IMR-90 (cell line): ENCODE measurements around the gene DHRS13. TPM values are rescaled to one million over a fixed set of nuclear protein-coding genes. Genes with fewer than 3 reads are reported as not detected.

Experiments used
- ATAC-seq: fragments of 200-7000 bp; cut with Tn5 transposase; 2 replicates; pipeline ENCODE4 v1.9.1; 2020; ENCODE audit warnings: low read depth, mild to moderate bottlenecking, moderate library complexity
- BruUV-seq: library from RNA; stranded (reverse); fragments of 400-500 nt; replicated peaks from 2 replicates; lab custom pipeline; 2021; lab: Mats Ljungman, UMichigan
- CTCF ChIA-PET: fragments of 300-600 bp; formaldehyde crosslinking; extraction: SDS; loops from one replicate; lab custom pipeline; 2021; ENCODE audit warnings: antibody characterized with exemption; lab: Yijun Ruan, JAX
- POLR2A ChIA-PET: fragments of 300-600 bp; sonication (Branson Sonifier 250); formaldehyde crosslinking; loops from one replicate; lab custom pipeline; 2022; ENCODE audit warnings: antibody characterized with exemption; ENCODE audit not compliant: unreplicated experiment; lab: Charles Lee
- DNase-seq: peaks from one replicate; pipeline ENCODE4 v3.0.0; 2013
- H2AFZ ChIP-seq: replicated peaks from 2 replicates; pipeline ENCODE3; 2013; ENCODE audit warnings: low read length, mild to moderate bottlenecking; ENCODE audit not compliant: poor library complexity
- H2AK5ac ChIP-seq: 2 replicates; pipeline ENCODE4 v1.6.1; 2013; ENCODE audit warnings: low read depth, low read length, inconsistent platforms
- H2AK9ac ChIP-seq: replicated peaks from 2 replicates; pipeline ENCODE3; 2013; ENCODE audit warnings: mild to moderate bottlenecking, low read depth, low read length, moderate library complexity; ENCODE audit not compliant: poor library complexity
- H2BK120ac ChIP-seq: 2 replicates; pipeline ENCODE4 v1.6.1; 2013; ENCODE audit warnings: low read depth, low read length, inconsistent platforms
- H2BK15ac ChIP-seq: 3 replicates; pipeline ENCODE4 v1.6.1; 2013; ENCODE audit warnings: low read depth, low read length, inconsistent platforms
- H2BK20ac ChIP-seq: 2 replicates; pipeline ENCODE4 v1.6.1; 2013; ENCODE audit warnings: low read depth, mild to moderate bottlenecking, inconsistent platforms, low read length, moderate library complexity
- H2BK5ac ChIP-seq: 2 replicates; pipeline ENCODE4 v1.6.1; 2013; ENCODE audit warnings: mild to moderate bottlenecking, low read depth, low read length, inconsistent platforms; ENCODE audit not compliant: poor library complexity, severe bottlenecking
- H3K14ac ChIP-seq: replicated peaks from 2 replicates; pipeline ENCODE4 v1.6.1; 2013; ENCODE audit warnings: low read depth, low read length, inconsistent platforms
- H3K18ac ChIP-seq: 2 replicates; pipeline ENCODE4 v1.6.1; 2013; ENCODE audit warnings: low read depth, low read length, control low read depth
- H3K23ac ChIP-seq: 2 replicates; pipeline ENCODE4 v1.6.1; 2013; ENCODE audit warnings: low read depth, low read length, inconsistent platforms
- H3K27ac ChIP-seq: 2 replicates; pipeline ENCODE4 v1.5.1; 2013; ENCODE audit warnings: mild to moderate bottlenecking, control low read depth, low read length; ENCODE audit not compliant: insufficient read depth
- H3K27me3 ChIP-seq: 2 replicates; pipeline ENCODE4 v1.6.1; 2013; ENCODE audit warnings: low read length; ENCODE audit not compliant: control insufficient read depth, insufficient read depth
- H3K36me3 ChIP-seq: 2 replicates; pipeline ENCODE4 v1.6.1; 2013; ENCODE audit warnings: low read length, mixed read lengths; ENCODE audit not compliant: control insufficient read depth, insufficient read depth
- H3K4ac ChIP-seq: 2 replicates; pipeline ENCODE4 v1.6.1; 2013; ENCODE audit warnings: low read depth, low read length, inconsistent platforms
- H3K4me1 ChIP-seq: 2 replicates; pipeline ENCODE4 v1.6.1; 2013; ENCODE audit warnings: low read length, mixed read lengths; ENCODE audit not compliant: control insufficient read depth, insufficient read depth
- H3K4me2 ChIP-seq: 2 replicates; pipeline ENCODE4 v1.6.1; 2013; ENCODE audit warnings: low read depth, mild to moderate bottlenecking, control low read depth, low read length, moderate library complexity
- H3K4me3 ChIP-seq: 2 replicates; pipeline ENCODE4 v1.5.1; 2013; ENCODE audit warnings: low read depth, mild to moderate bottlenecking, control low read depth, low read length, moderate library complexity; ENCODE audit not compliant: insufficient read depth
- H3K56ac ChIP-seq: 2 replicates; pipeline ENCODE4 v1.6.1; 2013; ENCODE audit warnings: low read length, inconsistent platforms; ENCODE audit not compliant: insufficient read depth; ENCODE audit errors: extremely low read depth
- H3K79me1 ChIP-seq, 2 experiments: 2 replicates each; pipeline ENCODE4 v1.6.1; 2013; ENCODE audit warnings: low read length in 2 of 2, inconsistent platforms in 1 of 2, low read depth in 1 of 2
- H3K9ac ChIP-seq: 2 replicates; pipeline ENCODE4 v1.6.1; 2013; ENCODE audit warnings: low read depth, low read length, control low read depth
- H3K9me1 ChIP-seq: 2 replicates; pipeline ENCODE4 v1.6.1; 2013; ENCODE audit warnings: low read length, inconsistent platforms; ENCODE audit not compliant: insufficient read depth
- H3K9me3 ChIP-seq: 2 replicates; pipeline ENCODE4 v1.6.1; 2013; ENCODE audit warnings: low read length; ENCODE audit not compliant: control insufficient read depth, insufficient read depth
- H4K20me1 ChIP-seq: 2 replicates; pipeline ENCODE4 v1.6.1; 2013; ENCODE audit warnings: low read length, inconsistent platforms; ENCODE audit not compliant: insufficient read depth
- H4K5ac ChIP-seq: 2 replicates; pipeline ENCODE4 v1.6.1; 2013; ENCODE audit warnings: mild to moderate bottlenecking, low read depth, low read length, control low read depth
- H4K8ac ChIP-seq, 2 experiments: 2 replicates each; pipeline ENCODE4 v1.6.1; 2013; ENCODE audit warnings: low read depth in 2 of 2, low read length in 2 of 2, control low read depth in 1 of 2, inconsistent platforms in 1 of 2
- H4K91ac ChIP-seq: 2 replicates; pipeline ENCODE4 v1.6.1; 2013; ENCODE audit warnings: low read depth, low read length, inconsistent platforms; ENCODE audit not compliant: insufficient read depth
- BHLHE40 ChIP-seq: fragments of 150-350 bp; IDR thresholded peaks from 2 replicates; pipeline ENCODE4 v1.6.1; 2016; ENCODE audit warnings: mild to moderate bottlenecking, low read depth, low read length
- CHD1 ChIP-seq: IDR thresholded peaks from 2 replicates; pipeline ENCODE4 v1.6.1; 2012; ENCODE audit warnings: low read depth, low read length, improper control_type of control experiment
- MAFK ChIP-seq: IDR thresholded peaks from 2 replicates; pipeline ENCODE4 v1.6.1; 2012; ENCODE audit warnings: low read depth, low read length, improper control_type of control experiment
- MAZ ChIP-seq: IDR thresholded peaks from 2 replicates; pipeline ENCODE4 v1.6.1; 2012; ENCODE audit warnings: low read depth, mild to moderate bottlenecking, low read length, improper control_type of control experiment, moderate library complexity, borderline replicate concordance
- MXI1 ChIP-seq: IDR thresholded peaks from 2 replicates; pipeline ENCODE4 v1.6.1; 2012; ENCODE audit warnings: low read depth, mild to moderate bottlenecking, low read length, moderate library complexity, borderline replicate concordance
- NFE2L2 ChIP-seq: fragments of 150-350 bp; IDR thresholded peaks from 2 replicates; pipeline ENCODE4 v1.6.1; 2016; ENCODE audit warnings: low read depth, mild to moderate bottlenecking, low read length
- POLR2A ChIP-seq: IDR thresholded peaks from 2 replicates; pipeline ENCODE4 v1.6.1; 2012; ENCODE audit warnings: mild to moderate bottlenecking, low read depth, low read length
- RAD21 ChIP-seq: IDR thresholded peaks from 2 replicates; pipeline ENCODE4 v1.6.1; 2012; ENCODE audit warnings: low read length, improper control_type of control experiment
- RCOR1 ChIP-seq: IDR thresholded peaks from 2 replicates; pipeline ENCODE4 v1.6.1; 2012; ENCODE audit warnings: mild to moderate bottlenecking, low read length, improper control_type of control experiment; ENCODE audit not compliant: insufficient replicate concordance
- RFX5 ChIP-seq: IDR thresholded peaks from 2 replicates; pipeline ENCODE4 v1.8.0; 2012; ENCODE audit warnings: low read depth, mild to moderate bottlenecking, low read length, moderate library complexity
- SMC3 ChIP-seq: fragments of 150-350 bp; IDR thresholded peaks from 2 replicates; pipeline ENCODE4 v1.6.1; 2016; ENCODE audit warnings: low read depth, mild to moderate bottlenecking, antibody characterized with exemption, low read length, moderate library complexity
- dilution Hi-C: fragments of 300-500 bp; cut with HindIII; formaldehyde crosslinking; loops from one replicate; pipeline ENCODE4 v1.14.3; 2018; ENCODE audit warnings: low sequenced_read_pairs; ENCODE audit not compliant: unreplicated experiment
- in situ Hi-C: fragments of 300-500 bp; cut with MboI; formaldehyde crosslinking; loops from 3 replicates; pipeline ENCODE4 v1.14.3; 2019; ENCODE audit warnings: low sequenced_read_pairs, inconsistent platforms, mixed read lengths
- intact Hi-C: fragments of 100-400 bp; cut with micrococcal nuclease; formaldehyde crosslinking; loops from 2 replicates; pipeline ENCODE4 v1.10.0; 2022
- polyA plus RNA-seq, 3 experiments: library from polyadenylated mRNA; depleted of rRNA; stranded (reverse); fragments of >200 nt; gene quantifications; 2 replicates each; pipeline ENCODE4 v1.2.3, GENCODE V29; 2012; ENCODE audit warnings: low replicate concordance in 1 of 3
- total RNA-seq: library from RNA; depleted of rRNA; stranded (reverse); fragments of >200 nt; gene quantifications from 2 replicates; pipeline ENCODE4 v1.2.3, GENCODE V29; 2012
- TF ChIP-seq, protein P1 (sequence below): fragments of 150-350 bp; IDR thresholded peaks from 2 replicates; pipeline ENCODE4 v1.6.1; 2017; ENCODE audit warnings: mild to moderate bottlenecking, antibody characterized with exemption, low read length, low read depth
- TF ChIP-seq, protein P2 (sequence below): conservative IDR thresholded peaks from 2 replicates; pipeline ENCODE4 v1.5.1; 2012; ENCODE audit warnings: mild to moderate bottlenecking, low read depth, low read length, improper control_type of control experiment
- TF ChIP-seq, protein P3 (sequence below): fragments of 150-350 bp; IDR thresholded peaks from 2 replicates; pipeline ENCODE4 v1.6.1; 2016; ENCODE audit warnings: low read depth, mild to moderate bottlenecking, low read length, moderate library complexity, borderline replicate concordance

Gene DHRS13
- total and polyA plus RNA-seq, 2 of the 4 experiments (the other 2 are of a cell fraction): 2.7 to 3.9 TPM

DNA sequence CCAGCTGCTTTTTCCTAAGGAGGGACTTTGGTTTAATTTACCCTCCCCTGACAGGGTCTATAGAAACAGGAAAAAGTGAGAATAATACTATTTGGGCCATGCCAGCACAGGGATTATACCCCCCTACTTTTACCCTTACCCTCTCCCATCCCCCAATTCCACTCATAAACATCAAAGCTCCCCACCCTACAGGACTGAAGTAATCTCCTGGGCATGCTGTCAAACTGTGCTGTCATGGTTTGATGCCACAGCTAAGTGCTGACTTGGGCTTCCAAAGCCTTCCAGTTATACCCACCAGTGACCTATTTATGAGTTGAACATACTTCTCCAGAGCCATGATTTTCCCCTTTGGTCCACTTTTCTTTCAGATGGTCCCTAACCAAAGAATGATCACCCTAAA, 35.7 kb upstream of the DHRS13 start:
- Histone ChIP-seq H3K9me3 (no peaks in the 10 kb centered on the region), H3K27me3 (no peaks in the 10 kb centered on the region), H3K18ac (no peak overlapping the region), H4K91ac (no peak overlapping the region), H2AK5ac (no peak overlapping the region), H2AK9ac (no peak overlapping the region), H3K56ac (no peak overlapping the region), H3K9me1 (peaks cover 45% of the 10 kb centered on the region), H3K14ac (no peak overlapping the region), H3K4me2 (no peak overlapping the region), H2AFZ (no peak overlapping the region), H3K4me1 (peaks cover 18% of the 10 kb centered on the region), H3K4me3 (no peak overlapping the region), H4K5ac (no peak overlapping the region), H4K20me1 (peaks cover 96% of the 10 kb centered on the region), H2BK15ac (no peak overlapping the region), H4K8ac (no peak overlapping the region), H2BK5ac (no peak overlapping the region), H3K4ac (no peak overlapping the region), H3K79me1 (peaks cover 33 to 90% of the 10 kb centered on the region in 2 experiments), H3K27ac (no peak overlapping the region), H3K9ac (no peak overlapping the region), H2BK120ac (no peak overlapping the region), H2BK20ac (no peak overlapping the region), H3K23ac (peak overlapping the region; percentile 56; the same call in 1 of the 2 replicates), H3K36me3 (peaks cover 13% of the 10 kb centered on the region)
- TF ChIP-seq BHLHE40: no peak
- TF ChIP-seq RCOR1: no peak
- no peak for TF ChIP-seq SMC3
- TF ChIP-seq MXI1: no peak
- TF ChIP-seq, protein P1, sequence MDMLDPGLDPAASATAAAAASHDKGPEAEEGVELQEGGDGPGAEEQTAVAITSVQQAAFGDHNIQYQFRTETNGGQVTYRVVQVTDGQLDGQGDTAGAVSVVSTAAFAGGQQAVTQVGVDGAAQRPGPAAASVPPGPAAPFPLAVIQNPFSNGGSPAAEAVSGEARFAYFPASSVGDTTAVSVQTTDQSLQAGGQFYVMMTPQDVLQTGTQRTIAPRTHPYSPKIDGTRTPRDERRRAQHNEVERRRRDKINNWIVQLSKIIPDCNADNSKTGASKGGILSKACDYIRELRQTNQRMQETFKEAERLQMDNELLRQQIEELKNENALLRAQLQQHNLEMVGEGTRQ: no peak
- TF ChIP-seq RFX5: no peak
- no peak for TF ChIP-seq MAZ
- TF ChIP-seq NFE2L2: no peak
- no peak for TF ChIP-seq MAFK
- no peak for TF ChIP-seq RAD21
- TF ChIP-seq, protein P2, sequence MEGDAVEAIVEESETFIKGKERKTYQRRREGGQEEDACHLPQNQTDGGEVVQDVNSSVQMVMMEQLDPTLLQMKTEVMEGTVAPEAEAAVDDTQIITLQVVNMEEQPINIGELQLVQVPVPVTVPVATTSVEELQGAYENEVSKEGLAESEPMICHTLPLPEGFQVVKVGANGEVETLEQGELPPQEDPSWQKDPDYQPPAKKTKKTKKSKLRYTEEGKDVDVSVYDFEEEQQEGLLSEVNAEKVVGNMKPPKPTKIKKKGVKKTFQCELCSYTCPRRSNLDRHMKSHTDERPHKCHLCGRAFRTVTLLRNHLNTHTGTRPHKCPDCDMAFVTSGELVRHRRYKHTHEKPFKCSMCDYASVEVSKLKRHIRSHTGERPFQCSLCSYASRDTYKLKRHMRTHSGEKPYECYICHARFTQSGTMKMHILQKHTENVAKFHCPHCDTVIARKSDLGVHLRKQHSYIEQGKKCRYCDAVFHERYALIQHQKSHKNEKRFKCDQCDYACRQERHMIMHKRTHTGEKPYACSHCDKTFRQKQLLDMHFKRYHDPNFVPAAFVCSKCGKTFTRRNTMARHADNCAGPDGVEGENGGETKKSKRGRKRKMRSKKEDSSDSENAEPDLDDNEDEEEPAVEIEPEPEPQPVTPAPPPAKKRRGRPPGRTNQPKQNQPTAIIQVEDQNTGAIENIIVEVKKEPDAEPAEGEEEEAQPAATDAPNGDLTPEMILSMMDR: no peak
- TF ChIP-seq, protein P3, sequence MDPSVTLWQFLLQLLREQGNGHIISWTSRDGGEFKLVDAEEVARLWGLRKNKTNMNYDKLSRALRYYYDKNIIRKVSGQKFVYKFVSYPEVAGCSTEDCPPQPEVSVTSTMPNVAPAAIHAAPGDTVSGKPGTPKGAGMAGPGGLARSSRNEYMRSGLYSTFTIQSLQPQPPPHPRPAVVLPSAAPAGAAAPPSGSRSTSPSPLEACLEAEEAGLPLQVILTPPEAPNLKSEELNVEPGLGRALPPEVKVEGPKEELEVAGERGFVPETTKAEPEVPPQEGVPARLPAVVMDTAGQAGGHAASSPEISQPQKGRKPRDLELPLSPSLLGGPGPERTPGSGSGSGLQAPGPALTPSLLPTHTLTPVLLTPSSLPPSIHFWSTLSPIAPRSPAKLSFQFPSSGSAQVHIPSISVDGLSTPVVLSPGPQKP: no peak
- no peak for TF ChIP-seq POLR2A
- TF ChIP-seq CHD1: no peak
- POLR2A ChIA-PET: no interaction called here
- ATAC-seq (no peak; the same call in 1 of the 2 replicates), DNase-seq (no peak)
- BruUV-seq: no TSS peak
- dilution Hi-C loops (no loop called here), in situ Hi-C loops (no loop called here), intact Hi-C loops (no loop called here)
- CTCF ChIA-PET: interaction anchor here (0.6 kb wide), 1 partner anchor 9 kb away, joined by 9 read pairs; no protein-coding TSS in a partner anchor
